ENCODE measurements around the gene LRRC2.
"Not testable (repeated sequence)": the region's sequence is repeated elsewhere in the genome, so short reads cannot be mapped to it uniquely, and the experiment has no call there.

LRRC2 gene

GRCh38 chr3:46566040-46566641 lies at the start of gene LRRC2:
Gene LRRC2, minus strand, starts transcription at chr3:46566302. Its CDS starts 14,711 bp downstream, at chr3:46551591.
- DNase-seq, result peak in 1 of 2 donors; percentile 30

- no peak for DNase-seq
Measured at GRCh38 chr3:46615050-46615775, 49.1 kb upstream of the LRRC2 start.

DNA sequence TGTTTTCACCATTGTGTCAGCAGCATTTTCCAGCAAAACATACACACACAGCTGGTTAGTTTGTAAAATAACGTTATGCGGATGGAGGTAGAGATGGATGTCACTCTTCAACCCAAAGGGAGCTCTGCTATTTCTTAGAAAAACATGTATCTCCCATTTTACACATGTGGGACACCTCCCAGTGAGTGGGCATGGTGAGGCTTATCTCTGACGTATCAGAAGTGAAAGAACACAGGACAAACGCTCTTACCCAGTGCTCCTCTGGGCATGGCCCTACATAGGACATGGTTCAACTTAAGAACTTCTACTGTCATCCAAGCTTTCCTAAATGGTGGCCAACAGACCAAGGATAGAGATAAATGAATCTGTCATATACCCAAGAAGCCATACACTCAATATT lies 48.3 kb upstream of the LRRC2 start:
- DNase-seq, result no peak

DNA sequence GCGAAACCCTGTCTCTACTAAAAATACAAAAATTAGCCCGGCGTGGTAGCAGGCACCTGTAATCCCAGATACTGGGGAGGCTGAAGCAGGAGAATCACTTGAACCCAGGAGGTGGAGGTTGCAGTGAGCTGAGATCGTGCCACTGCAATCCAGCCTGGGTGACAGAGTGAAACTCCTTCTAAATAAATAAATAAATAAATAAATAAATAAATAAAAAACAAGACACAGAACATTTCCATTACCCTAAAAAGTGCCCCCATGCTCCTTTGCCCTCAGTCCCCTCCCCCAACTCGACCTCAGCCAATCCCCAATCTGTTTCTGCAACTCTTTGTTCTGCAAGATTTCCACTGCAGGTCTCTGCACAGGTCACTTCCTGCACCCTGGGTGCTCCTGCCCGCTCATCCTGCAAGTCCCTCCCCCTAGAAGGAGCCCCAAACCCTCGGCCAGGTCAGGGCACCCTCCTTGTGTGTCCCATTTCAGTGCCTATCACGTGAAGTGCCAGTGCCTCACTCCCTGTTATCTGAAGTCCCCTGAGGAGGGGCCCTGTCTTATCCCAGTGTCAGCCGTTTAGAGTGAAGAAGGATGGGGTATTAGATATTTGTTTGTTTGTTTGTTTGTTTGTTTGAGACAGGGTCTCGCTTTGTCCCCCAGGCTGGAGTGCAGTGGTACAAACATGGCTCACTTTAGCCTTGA lies 47.4 kb upstream of the LRRC2 start:
- no peak for DNase-seq

DNA sequence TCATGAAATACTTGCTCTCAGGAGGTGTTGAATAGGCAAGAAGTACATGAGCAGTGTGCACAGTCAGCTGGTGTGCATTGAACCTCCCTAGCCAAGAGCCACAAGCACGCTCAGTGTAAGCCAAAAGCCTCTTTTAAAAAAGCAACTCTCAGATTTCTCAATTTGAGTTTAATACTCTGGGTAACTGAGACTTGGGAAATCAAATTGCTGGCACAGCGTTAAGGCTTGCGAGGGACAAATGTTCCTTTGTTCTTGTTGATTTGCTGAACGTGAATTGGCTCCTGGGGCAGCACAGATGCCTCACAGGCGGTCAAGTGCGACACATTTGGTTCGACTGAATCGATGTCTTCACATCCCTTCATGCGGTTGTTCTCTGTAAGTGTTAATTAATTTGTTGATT lies 46.2 kb upstream of the LRRC2 start, which contains the start of gene FAM240A:
Gene FAM240A (plus strand): TSS at position 202 of the 400 bp plus-strand sequence. CDS start 159 bp downstream, at position 361.
- no peak for DNase-seq

GRCh38 chr3:46609944-46610722 lies 44.0 kb upstream of the LRRC2 start:
- DNase-seq, result no peak

DNA sequence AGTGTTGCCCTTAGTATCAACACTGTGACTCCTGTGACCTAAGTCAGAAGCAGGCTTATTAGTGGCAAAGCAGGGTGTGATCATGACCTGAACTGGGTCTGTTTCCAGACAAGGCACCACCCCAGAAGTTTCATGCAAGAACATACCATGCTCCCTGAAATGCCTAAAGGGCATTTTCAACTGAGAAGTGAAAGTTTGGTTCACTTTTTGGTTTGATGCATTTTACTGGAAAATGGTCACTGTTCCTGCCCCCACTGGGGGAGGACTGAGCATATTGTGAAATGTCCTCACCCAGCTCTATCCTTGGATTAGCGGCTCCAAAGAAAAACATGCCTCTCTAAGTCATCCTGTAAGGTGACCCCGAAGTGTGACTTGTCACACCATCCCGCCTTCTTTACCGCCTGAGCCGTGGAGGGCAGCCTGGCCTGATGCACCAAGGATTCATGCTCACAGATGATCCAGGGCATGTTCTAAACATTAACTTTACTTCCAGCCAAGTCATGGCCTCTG lies 43.2 kb upstream of the LRRC2 start:
- DNase-seq, result no peak

- DNase-seq, result no peak
Measured at GRCh38 chr3:46607603-46608028, 41.5 kb upstream of the LRRC2 start.

- DNase-seq, result no peak
Measured at GRCh38 chr3:46604127-46604526, 38.0 kb upstream of the LRRC2 start.

DNA sequence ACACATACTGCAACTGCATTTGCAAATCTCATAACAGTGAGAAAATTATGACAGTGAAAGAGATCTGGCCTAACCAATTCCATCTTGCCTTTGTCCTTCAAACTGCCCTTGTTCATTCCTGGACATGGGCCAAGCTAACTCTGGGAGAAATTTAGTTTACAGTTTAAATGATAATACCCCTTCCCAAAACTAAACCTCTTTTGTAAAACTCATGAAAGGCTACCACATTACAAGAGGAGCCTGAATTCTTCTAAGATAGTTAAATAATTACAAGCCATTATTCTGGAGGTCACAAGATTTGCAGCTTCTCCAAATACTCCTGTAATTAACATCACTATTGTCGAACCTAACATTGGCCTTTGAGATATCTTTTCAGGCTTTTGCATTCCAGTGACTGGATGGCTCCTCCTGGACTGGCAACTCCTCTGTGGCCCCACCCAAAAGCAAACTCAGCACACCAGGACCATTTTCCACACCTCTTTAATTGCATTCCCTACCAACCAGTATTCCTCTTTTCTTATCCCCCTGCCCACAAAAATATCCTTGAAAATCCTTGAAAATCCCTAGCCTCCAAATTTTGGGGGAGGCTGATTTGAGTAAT lies 37.4 kb upstream of the LRRC2 start:
- no peak for DNase-seq

- DNase-seq, result no peak
Measured at GRCh38 chr3:46599590-46599989, 33.5 kb upstream of the LRRC2 start.

- DNase-seq, result no peak
Measured at GRCh38 chr3:46595819-46596314, 29.8 kb upstream of the LRRC2 start.

DNA sequence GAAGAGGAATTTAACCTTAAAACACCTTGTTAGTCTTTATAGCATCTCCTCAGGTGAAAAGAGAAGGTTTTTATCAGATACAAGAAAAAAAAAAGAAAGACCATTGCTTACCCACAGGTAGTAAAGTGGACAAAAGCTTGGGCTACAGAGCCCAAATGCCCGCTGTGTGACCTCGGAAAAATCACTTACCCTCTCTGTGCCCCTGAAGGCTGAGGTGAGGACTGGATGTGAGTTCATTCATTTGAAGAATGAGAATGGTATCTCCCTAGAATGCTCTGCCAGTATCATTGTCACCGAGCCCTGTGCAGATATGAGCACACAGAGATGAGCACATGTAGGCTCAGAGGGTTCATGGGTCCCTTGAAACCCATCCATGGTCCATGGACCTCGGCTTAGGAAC lies 28.6 kb upstream of the LRRC2 start:
- DNase-seq, result no peak

GRCh38 chr3:46593979-46594378 lies 27.9 kb upstream of the LRRC2 start:
- DNase-seq, result no peak

DNA sequence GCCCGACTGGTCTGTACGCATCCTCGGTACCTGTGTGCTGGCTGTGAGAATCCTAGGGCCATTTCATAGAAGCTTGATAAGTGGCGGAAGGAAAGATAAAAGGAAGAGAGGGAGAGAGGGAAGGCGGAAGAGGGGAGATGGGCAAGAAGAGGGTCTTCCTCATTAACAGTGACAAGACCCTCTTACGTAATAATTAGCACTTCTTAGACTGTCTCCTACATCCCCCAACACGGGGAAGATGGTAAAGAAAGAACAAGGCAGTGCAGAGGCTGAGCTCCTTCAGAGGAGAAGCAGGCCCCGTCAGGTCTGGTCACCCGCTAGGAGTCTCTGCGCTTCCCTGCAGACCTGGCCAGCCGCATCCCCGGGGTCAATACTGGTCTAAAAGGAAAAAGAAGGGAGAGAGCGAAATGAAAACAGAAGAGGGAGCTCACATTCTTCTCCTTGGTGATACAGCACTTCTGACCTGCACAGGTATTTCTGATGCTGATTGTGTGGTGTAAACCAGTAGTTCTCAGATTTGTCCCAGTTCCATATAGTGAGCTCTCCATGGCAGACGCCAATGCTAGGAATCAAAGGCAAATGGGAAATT lies 27.3 kb upstream of the LRRC2 start:
- no peak for DNase-seq

DNA sequence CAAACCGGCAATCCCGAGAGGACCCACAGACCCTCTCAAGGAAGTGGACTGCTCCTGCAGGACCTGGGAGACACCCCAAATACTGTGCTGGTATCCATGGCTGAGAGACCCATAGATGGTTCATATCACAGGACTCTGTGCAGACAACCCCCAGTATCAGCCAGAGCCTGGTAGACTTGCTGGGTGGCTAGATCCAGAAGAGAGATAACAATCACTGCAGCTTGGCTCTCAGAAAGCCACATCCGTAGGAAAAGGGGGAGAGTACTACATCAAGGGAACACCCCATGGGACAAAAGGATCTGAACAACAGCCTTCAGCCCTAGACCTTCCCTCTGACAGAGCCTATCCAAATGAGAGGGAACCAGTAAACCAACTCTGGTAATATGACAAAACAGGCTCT lies 21.2 kb upstream of the LRRC2 start:
- DNase-seq, result not testable (repeated sequence)

GRCh38 chr3:46586738-46587246 lies 20.7 kb upstream of the LRRC2 start:
- no peak for DNase-seq

- DNase-seq, result no peak
Measured at GRCh38 chr3:46585799-46586693, 19.9 kb upstream of the LRRC2 start.

GRCh38 chr3:46584598-46585467 lies 18.7 kb upstream of the LRRC2 start:
- DNase-seq, result no peak

DNA sequence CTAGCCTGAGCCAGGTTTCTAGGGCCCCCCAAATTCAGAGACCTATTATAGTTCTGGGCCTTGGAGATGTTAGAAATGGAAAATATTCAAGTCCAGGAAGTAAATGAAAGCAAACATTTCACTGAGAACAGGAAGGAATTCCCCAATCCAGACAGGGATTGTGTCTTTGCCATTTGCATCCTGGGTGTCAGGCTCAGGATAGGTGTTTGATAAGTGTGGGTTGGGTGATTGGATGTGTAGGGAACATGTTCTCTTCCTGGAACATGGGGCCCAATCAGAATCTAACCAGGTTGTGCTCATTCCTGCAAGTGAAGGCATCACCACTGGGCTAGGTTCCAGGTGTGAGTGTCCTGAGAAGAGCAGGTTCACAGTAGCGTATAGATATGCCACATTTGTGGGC lies 14.6 kb upstream of the LRRC2 start:
- no peak for DNase-seq
